Right cardiac atrium (tissue), 5 donors: ENCODE data around the gene CEACAM16. TPM values are rescaled to one million over a fixed set of nuclear protein-coding genes. Genes with fewer than 3 reads are reported as not detected.

Source experiments
- ATAC-seq, 2 donors: fragments of 200-7000 bp; cut with Tn5 transposase; one replicate each; pipeline versions ENCODE4 v1.8.0 to v1.9.1; 2020; ENCODE audit warnings: moderate library complexity in 2 of 2, mild to moderate bottlenecking in 1 of 2
- DNase-seq, 3 donors: peaks; one replicate each; pipeline ENCODE4 v3.0.0-alpha.2; 2020
- H3K27ac ChIP-seq: one replicate; pipeline ENCODE4 v1.5.1; 2013; ENCODE audit warnings: mild to moderate bottlenecking, low read length, control low read depth, moderate library complexity
- H3K27me3 ChIP-seq: one replicate; pipeline ENCODE4 v1.6.1; 2013; ENCODE audit not compliant: control insufficient read depth, insufficient read depth
- H3K4me1 ChIP-seq: one replicate; pipeline ENCODE4 v1.6.1; 2013; ENCODE audit warnings: low read length; ENCODE audit not compliant: control insufficient read depth, insufficient read depth
- H3K4me3 ChIP-seq: one replicate; pipeline ENCODE4 v1.5.1; 2013; ENCODE audit warnings: low read length, control low read depth
- H3K9me3 ChIP-seq: one replicate; pipeline ENCODE4 v1.6.1; 2013; ENCODE audit warnings: low read length; ENCODE audit not compliant: control insufficient read depth
- WGBS: extraction: QIAGEN DNeasy Blood & Tissue Kit; methylation state at CpG from one replicate; pipeline ENCODE4 v1.1.7; 2013; 5-methylcytosine and 5-hydroxymethylcytosine counted together
- intact Hi-C, 4 donors: fragments of 100-400 bp; cut with DNase I; formaldehyde crosslinking; loops; one replicate each; pipeline versions ENCODE4 v1.11.0 to v1.14.0; 2022 to 2023
- polyA plus RNA-seq: library from polyadenylated mRNA; stranded (reverse); fragments of 200-250 nt; gene quantifications from one replicate; pipeline ENCODE4 v1.2.3, GENCODE V29; 2013
- total RNA-seq, 4 donors: library from RNA; stranded (reverse); fragmentation: NEBNext Ultra II Directional; extraction: Animal tissue kit (Norgen Biotek cat#: 25700); gene quantifications; one replicate each; pipeline ENCODE4 v1.2.1, GENCODE V29; 2021
- donor health status: healthy with polysubstance abuse.
- donor health status: DM: no; HTN: yes; CAD: no.
- donor health status: DM: no; HTN: no; CAD: no.
- donor health status: DM: no; HTN: yes; CAD: no; lungs with severe emphysema.
- donor health status: DM: yes; HTN: yes; CAD: no.

The CEACAM16 gene
- total and polyA plus RNA-seq, 5 donors = not detected

DNA sequence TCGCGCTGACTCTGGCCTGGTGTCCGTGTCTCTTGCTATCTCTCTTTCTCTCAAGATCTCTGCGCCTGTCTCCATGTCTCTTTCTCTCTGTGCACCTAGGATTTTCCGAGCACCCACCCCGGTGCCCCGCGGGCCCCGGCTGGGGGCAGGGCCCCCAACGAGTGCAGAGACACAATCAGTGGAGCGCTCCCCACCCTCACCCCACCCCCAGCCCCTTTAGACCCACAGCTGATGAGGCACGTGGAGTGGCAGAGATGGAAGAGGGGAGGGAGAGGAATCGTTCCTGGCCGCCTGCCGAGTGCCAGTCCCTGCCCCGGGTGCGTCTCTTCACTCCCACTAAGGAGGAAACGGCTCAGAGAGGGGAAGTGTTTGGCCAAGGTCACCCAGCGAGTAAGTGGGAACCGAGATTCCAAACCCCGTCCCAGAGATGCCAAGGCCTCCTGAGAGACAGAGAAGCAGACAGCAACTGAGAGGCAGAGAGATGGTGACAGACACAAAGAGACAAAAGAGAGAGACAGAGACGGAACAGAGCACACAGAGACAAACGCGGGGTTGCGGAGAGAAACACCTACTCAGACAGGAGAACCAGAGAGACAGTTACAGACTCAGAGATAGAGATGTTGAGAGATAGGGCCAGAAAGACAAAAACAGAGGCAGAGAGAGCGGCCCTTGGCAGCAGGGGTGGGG is 48.9 kb downstream of the CEACAM16 start:
- Histone ChIP-seq H3K9me3 (no peaks in the 10 kb centered on the region), H3K27me3 (no peaks in the 10 kb centered on the region), H3K27ac (peak overlapping the region; percentile 99), H3K4me1 (peaks cover 24% of the 10 kb centered on the region), H3K4me3 (peak overlapping the region; percentile 99)
- DNase-seq = peak; percentile 82 to 91 (median 91)
- peak; percentile 28 to 41 for ATAC-seq
- intact Hi-C loops = no loop called here
- under 1% methylated on average over 26 of the region's 26 CpGs for whole genome bisulfite sequencing

DNA sequence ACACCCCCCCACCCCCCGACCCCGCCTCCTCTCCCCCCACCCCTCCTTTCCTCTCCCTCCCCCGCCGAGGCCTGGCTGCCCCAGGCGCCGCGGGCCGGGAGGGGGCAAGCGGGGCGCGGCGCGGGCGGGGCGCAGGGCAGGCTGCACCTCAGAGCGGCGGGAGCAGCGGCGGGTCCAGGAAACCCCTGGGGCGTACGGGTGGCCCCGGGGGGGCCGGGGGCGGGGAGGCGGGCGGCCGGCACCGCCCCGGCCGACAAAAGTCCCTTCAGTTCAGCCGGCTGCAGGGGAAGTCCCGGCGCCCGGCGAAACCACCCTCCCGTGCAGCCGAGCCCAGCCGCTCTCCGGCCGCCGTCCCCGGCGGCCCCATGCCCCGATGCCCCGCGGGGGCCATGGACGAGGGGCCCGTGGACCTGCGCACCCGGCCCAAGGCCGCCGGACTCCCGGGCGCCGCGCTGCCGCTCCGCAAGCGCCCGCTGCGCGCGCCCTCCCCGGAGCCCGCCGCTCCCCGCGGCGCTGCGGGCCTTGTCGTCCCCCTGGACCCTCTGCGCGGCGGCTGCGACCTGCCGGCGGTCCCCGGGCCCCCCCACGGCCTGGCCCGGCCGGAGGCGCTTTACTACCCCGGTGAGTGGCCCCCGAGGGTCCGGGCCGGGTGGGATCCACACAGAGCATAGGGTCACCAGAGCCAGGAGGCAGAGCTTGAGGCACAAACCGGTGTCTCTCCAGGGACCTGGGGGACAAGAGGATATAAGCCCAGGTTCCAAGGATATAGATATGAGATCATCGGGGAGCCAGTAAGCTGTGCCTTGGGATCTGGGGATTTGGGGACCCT is 49.7 kb downstream of the CEACAM16 start, which contains the start of gene BCL3:
Gene BCL3 (plus strand): TSS at position 283 of the 829 bp plus-strand sequence. CDS start 83 bp downstream, at position 366.
- Histone ChIP-seq H3K9me3 (no peaks in the 10 kb centered on the region), H3K4me1 (peaks cover 24% of the 10 kb centered on the region), H3K4me3 (peak within 1 kb of the TSS; percentile 99), H3K27ac (peak within 1 kb of the TSS; percentile 99), H3K27me3 (no peaks in the 10 kb centered on the region)
- intact Hi-C loops = no loop called here
- DNase-seq = peak; percentile 89 to 94 (median 93)
- ATAC-seq = peak; percentile 60 to 61
- WGBS = under 1% methylated on average over 88 of the region's 88 CpGs

DNA sequence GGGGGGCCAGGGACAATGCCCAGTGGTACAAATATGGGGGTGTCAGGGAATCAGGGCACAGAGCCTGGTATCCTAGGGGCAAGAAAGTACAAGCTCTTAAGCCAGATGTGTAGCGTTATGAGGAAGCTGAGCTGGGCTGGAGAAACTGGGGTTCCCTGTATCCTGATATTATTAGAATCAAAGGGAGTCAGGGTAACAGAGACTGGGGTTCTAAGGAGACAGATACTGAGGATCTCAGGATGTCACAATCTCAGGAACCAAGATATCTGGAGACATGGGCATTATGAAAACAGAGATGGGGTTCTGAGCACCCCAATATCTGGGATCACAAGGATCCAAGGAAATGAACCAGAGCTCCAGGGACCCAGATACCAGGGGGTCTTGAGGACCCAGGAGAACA is 50.3 kb downstream of the CEACAM16 start:
- H3K27me3 ChIP-seq = no peaks in the 10 kb centered on the region
- H3K9me3 ChIP-seq = no peaks in the 10 kb centered on the region
- peak overlapping the region; percentile 99 for H3K4me3 ChIP-seq
- 17% methylated on average over 1 of the region's 1 CpG for WGBS
- H3K4me1 ChIP-seq = peaks cover 24% of the 10 kb centered on the region
- H3K27ac ChIP-seq = peak overlapping the region; percentile 92
- no peak for DNase-seq
- no peak for ATAC-seq
- intact Hi-C loops = no loop called here

DNA sequence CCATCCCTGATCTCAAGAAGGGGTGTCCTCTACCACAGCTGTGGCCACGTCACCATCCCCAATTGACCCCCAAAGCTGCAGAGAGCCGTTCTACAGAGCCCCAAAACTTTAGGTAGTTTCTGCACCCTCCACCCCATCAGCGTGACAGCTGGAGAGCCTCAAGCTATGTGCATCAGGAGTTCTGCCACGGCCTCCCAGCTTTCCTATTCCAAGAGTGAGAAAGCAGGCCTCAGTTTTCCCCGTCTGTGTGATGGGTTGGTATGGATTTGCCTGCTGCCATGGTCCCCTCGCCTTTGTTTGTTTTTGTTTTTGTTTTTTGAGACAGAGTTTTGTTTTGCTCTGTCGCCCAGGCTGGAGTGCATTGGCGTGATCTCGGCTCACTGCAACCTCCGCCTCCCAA is 51.0 kb downstream of the CEACAM16 start:
- Histone ChIP-seq H3K4me3 (peak overlapping the region; percentile 99), H3K9me3 (no peaks in the 10 kb centered on the region), H3K4me1 (peaks cover 25% of the 10 kb centered on the region), H3K27ac (peak overlapping the region; percentile 92), H3K27me3 (no peaks in the 10 kb centered on the region)
- 71% methylated on average over 10 of the region's 10 CpGs for WGBS
- DNase-seq (peak in 1 of 3 donors; percentile 18), ATAC-seq (no peak)
- intact Hi-C loops = no loop called here

DNA sequence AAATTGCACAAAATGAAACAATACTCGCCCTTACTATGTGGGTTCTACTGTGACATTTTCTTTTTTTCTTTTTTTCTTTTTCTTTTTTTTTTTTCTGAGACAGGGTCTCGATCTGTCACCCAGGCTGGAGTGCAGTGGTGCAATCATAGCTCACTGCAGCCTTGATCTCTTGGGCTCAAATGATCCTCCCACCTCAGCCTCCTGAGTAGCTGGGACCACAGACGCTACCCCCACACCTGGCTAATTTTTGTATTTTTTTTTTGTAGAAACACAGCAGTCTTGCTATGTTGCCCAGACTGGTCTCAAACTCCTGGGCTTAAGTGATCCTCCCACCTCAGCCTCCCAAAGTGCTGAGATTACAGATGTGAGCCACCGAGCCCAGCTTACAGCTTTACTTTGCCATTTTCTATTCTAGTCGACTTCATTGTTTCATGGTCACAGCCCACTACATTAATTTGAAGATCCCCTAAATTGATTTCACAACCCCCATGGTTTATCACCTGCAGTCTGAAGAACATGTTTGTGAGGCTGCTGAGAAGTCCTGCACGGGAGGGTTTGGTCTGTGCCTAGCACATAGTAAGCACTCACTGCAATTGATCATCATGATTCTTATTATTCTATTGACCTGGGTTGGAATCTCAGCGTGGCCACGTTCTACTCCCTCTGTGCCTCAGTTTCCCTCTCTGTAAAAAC is 53.3 kb downstream of the CEACAM16 start:
- intact Hi-C loops = no loop called here
- Histone ChIP-seq H3K27ac (peak overlapping the region; percentile 34), H3K4me3 (peak overlapping the region; percentile 61), H3K4me1 (peaks cover 27% of the 10 kb centered on the region), H3K9me3 (no peaks in the 10 kb centered on the region), H3K27me3 (no peaks in the 10 kb centered on the region)
- DNase-seq (no peak), ATAC-seq (no peak)
- WGBS = 66% methylated on average over 8 of the region's 8 CpGs

DNA sequence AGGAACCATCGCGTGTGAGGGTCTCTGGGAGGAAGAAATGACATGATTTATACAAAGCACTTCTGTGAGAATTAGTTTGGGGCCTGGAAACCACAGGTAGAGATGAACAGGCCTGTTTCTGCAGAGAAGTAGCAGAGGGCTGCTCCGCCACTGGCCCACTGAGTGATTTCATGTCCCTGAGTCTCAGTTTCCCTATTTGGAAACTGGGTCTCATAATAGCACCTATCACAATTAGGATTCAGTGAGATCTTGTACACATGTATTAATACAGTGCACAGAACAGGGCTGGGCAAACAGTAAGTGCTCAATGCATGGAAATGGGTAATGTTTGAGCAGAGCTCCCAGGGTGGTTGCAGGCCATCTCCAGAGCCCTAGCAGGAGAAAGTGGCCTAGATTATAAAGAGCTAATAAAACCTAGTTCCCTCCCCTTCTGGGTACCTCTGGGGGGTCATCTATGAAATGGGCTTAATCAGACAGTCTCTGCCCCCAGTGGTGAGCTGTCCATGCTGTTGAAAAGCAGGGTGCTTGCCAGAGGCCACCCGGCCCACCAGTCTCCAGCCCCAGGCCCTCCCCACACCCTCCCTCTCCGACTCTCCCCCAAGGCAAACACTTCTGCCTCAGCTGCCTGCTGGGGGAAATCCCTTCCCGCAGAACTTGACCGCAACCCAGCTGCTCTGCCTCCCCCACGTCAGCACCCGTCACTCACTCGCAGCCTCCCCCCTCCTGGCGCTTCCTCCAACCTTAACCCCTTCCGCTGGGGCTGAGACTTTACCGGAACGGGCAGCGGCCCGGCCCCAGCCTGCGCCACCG is 54.1 kb downstream of the CEACAM16 start:
- 13% methylated on average over 18 of the region's 18 CpGs for WGBS
- peak overlapping the region; percentile 61 for H3K4me3 ChIP-seq
- H3K27ac ChIP-seq = peak overlapping the region; percentile 34
- ATAC-seq = peak; percentile 65
- no peaks in the 10 kb centered on the region for H3K9me3 ChIP-seq
- no peaks in the 10 kb centered on the region for H3K27me3 ChIP-seq
- H3K4me1 ChIP-seq = peaks cover 27% of the 10 kb centered on the region
- peak; percentile 94 to 96 (median 95) for DNase-seq
- intact Hi-C loops = no loop called here

DNA sequence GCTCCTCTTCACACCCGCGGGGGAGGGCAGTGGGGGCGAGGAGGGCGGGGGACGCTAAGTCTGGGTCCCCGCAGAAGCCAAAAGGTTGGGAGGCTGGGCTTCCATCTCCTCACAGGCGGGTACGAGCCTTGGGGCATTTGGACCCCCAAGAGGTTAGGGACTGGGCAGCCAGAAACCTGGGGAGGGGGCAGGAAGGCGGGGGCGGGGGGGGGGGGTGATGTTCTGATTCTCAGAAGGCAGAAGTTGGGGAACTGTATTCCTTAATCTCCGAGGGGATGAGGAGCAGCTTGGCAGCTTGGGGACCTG is 54.6 kb downstream of the CEACAM16 start:
- Histone ChIP-seq H3K4me3 (peak overlapping the region; percentile 61), H3K9me3 (no peaks in the 10 kb centered on the region), H3K4me1 (peaks cover 31% of the 10 kb centered on the region), H3K27me3 (no peaks in the 10 kb centered on the region), H3K27ac (peak overlapping the region; percentile 81)
- ATAC-seq (no peak), DNase-seq (no peak)
- WGBS = under 1% methylated on average over 11 of the region's 11 CpGs
- intact Hi-C loops = no loop called here

DNA sequence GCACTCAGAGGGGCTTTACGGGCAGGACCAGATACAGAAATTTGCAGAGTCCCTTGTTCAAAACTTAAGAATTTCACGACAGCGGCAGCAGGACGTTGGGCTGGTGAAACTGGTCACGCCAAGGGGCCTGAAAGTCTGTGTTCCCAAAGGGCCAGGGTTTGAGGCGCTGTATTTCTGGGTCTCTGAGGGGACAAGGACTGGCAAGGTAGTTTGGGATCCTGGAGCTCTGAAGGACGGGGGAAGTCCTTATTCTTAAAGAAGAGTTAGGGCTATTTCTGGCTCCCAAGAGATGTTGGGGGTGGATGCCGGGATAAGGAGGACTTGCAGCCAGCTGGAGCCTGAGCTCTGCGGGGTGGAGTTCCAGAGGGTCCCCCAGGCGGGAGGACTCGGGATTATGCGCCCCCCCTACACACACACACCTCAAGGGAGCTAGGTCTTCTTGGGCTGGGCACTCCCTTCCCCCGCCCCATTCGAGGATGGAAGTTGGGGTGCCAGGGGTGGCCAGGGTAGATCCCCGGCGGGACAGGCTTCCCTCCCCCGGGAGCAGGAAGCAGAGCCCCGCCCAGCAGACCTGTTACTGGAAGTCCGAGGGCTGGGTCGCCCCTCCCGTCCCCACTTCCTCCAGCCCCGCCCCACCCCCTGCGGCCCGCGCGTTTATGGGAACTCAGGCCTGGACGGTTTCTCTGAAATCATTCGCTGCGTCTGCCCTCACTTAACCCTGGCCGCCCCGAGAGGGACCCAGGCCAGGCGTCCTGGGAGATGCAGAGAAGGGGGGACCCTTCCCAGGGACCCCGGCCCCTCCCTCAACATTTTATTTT is 55.2 kb downstream of the CEACAM16 start:
- 2% methylated on average over 33 of the region's 33 CpGs for WGBS
- peak; percentile 71 to 72 for ATAC-seq
- Histone ChIP-seq H3K27ac (peak overlapping the region; percentile 81), H3K9me3 (no peaks in the 10 kb centered on the region), H3K27me3 (no peaks in the 10 kb centered on the region), H3K4me3 (peak overlapping the region; percentile 61), H3K4me1 (peaks cover 33% of the 10 kb centered on the region)
- DNase-seq = peak; percentile 97 to 98 (median 97)
- intact Hi-C loops = no loop called here

DNA sequence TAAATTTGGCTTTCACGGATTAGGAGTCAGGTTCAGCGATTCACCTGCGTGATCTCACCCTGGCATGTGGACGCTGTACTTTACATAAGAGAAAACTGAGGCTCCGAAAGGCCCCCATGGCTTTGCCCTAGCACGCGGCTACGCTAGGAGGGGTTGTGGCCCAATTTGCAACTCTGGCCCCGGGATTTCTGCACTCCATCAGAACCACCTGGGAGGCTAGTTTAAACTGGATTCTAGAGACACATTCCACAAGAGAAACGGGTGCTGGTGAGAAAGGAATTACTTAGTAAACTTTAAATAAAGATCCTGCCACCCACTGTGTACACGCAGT is 55.8 kb downstream of the CEACAM16 start:
- ATAC-seq (no peak), DNase-seq (peak in 1 of 3 donors; percentile 21)
- H3K9me3 ChIP-seq = no peaks in the 10 kb centered on the region
- intact Hi-C loops = no loop called here
- peak overlapping the region; percentile 61 for H3K4me3 ChIP-seq
- WGBS = 41% methylated on average over 11 of the region's 11 CpGs
- peak overlapping the region; percentile 68 for H3K27ac ChIP-seq
- H3K27me3 ChIP-seq = no peaks in the 10 kb centered on the region
- peaks cover 33% of the 10 kb centered on the region for H3K4me1 ChIP-seq

DNA sequence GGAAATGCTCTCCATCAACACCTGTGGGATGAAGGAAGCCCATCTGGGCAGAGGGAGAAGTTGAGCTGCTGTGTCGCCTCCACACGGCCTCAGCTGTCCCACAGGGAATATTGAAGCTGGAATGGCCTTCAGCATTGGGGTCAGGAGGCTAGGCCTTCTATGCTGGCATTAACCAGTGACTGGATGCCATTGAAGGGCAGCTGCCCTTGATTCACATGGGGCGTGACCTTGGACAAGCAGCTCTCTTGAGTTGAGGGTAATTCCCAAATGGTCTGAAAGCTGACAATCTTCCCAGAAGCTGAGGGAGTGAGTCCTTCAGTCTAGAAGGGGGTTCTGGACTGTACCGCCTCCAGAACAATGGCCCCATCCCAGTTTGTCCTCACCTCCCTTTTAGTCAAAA is 56.3 kb downstream of the CEACAM16 start:
- WGBS = 66% methylated on average over 4 of the region's 4 CpGs
- peak in 1 of 3 donors; percentile 45 for DNase-seq
- ATAC-seq = no peak
- H3K4me1 ChIP-seq = peaks cover 29% of the 10 kb centered on the region
- no peaks in the 10 kb centered on the region for H3K9me3 ChIP-seq
- peak overlapping the region; percentile 68 for H3K27ac ChIP-seq
- no peak overlapping the region for H3K4me3 ChIP-seq
- H3K27me3 ChIP-seq = no peaks in the 10 kb centered on the region
- intact Hi-C loops = no loop called here
